Left lung (tissue), 10 donors: ENCODE measurements around the gene MGAT1. TPM values are rescaled to one million over a fixed set of nuclear protein-coding genes. Genes with fewer than 3 reads are reported as not detected.

Experiments used
- ATAC-seq: fragments of 200-7000 bp; cut with Tn5 transposase; one replicate; pipeline ENCODE4 v1.9.1; 2020; ENCODE audit warnings: moderate library complexity
- DNase-seq, 4 donors: peaks; one replicate each; pipeline ENCODE4 v3.0.0-alpha.2; 2013 to 2020
- H3K27ac ChIP-seq, 2 donors: fragments of 200-600 bp; sonication (generic) in 1 of 2; one replicate each; pipeline versions ENCODE4 v1.5.0 to v1.8.0; 2020 to 2021
- H3K27me3 ChIP-seq, 2 donors: fragments of 200-600 bp; sonication (generic) in 1 of 2; one replicate each; pipeline versions ENCODE4 v1.5.0 to v1.8.0; 2020 to 2021
- H3K36me3 ChIP-seq, 2 donors: fragments of 200-600 bp; sonication (generic) in 1 of 2; one replicate each; pipeline versions ENCODE4 v1.5.0 to v1.8.0; 2020 to 2021
- H3K4me1 ChIP-seq, 2 donors: fragments of 200-600 bp; one replicate each; pipeline ENCODE4 v1.8.0; 2021
- H3K4me3 ChIP-seq, 2 donors: fragments of 200-600 bp; sonication (generic) in 1 of 2; one replicate each; pipeline versions ENCODE4 v1.5.0 to v1.8.0; 2020 to 2021; ENCODE audit warnings: mild to moderate bottlenecking in 1 of 2
- H3K9me3 ChIP-seq, 2 donors: fragments of 200-600 bp; sonication (generic) in 1 of 2; one replicate each; pipeline versions ENCODE4 v1.5.0 to v1.8.0; 2020 to 2021
- intact Hi-C, 2 donors: fragments of 100-400 bp; cut with DNase I; formaldehyde crosslinking; loops; one replicate each; pipeline versions ENCODE4 v1.11.2 to v1.14.2; 2022
- polyA plus RNA-seq, 6 donors: library from polyadenylated mRNA; unstranded; fragments of 120-200 nt; gene quantifications; one replicate each; pipeline ENCODE4 v1.2.1, GENCODE V29; 2013; ENCODE audit not compliant: insufficient read length in 6 of 6
- total RNA-seq, 2 donors: library from RNA; stranded (reverse); fragmentation: NEBNext Ultra II Directional; extraction: Animal tissue kit (Norgen Biotek cat#: 25700); gene quantifications; one replicate each; pipeline ENCODE4 v1.2.1, GENCODE V29; 2021
- TF ChIP-seq, protein P1 (sequence below), 2 donors: fragments of 200-600 bp; sonication (generic) in 1 of 2; IDR thresholded peaks; one replicate each; pipeline versions ENCODE4 v1.5.0 to v1.8.0; 2021; ENCODE audit warnings: antibody characterized with exemption in 2 of 2
- donor health status: DM: no; HTN: yes; CAD: no.
- donor health status: DM: no; HTN: no; CAD: no.

The MGAT1 gene
- total and polyA plus RNA-seq, 8 donors = 70.6 to 263 (median 86.0) TPM

DNA sequence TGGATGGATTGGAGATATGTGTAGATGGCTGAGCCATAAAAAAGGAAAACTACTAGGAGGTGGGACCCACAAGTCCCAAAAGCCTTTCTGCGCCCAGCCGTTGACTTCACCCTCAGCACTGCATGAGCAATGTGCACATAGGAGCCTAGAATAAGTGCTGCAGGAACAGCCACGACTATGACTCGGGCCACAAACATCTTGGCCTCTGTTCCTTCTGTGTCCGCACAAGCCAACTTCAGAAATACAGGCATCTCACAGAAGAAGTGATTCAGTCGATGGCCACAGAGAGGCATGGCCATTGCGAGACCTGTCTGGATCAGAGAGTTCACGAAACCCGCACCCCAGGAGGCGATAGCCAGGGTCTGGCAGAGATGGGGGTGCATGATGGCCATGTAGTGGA lies 63.3 kb downstream of the MGAT1 start:
- DNase-seq (no peak), ATAC-seq (no peak)
- no peaks in the 10 kb centered on the region for H3K9me3 ChIP-seq
- H3K36me3 ChIP-seq = no peaks in the 10 kb centered on the region
- H3K4me3 ChIP-seq = no peak overlapping the region
- H3K4me1 ChIP-seq = no peaks in the 10 kb centered on the region
- H3K27me3 ChIP-seq = peaks cover 0 to 60% of the 10 kb centered on the region in 2 donors
- TF ChIP-seq, protein P1, sequence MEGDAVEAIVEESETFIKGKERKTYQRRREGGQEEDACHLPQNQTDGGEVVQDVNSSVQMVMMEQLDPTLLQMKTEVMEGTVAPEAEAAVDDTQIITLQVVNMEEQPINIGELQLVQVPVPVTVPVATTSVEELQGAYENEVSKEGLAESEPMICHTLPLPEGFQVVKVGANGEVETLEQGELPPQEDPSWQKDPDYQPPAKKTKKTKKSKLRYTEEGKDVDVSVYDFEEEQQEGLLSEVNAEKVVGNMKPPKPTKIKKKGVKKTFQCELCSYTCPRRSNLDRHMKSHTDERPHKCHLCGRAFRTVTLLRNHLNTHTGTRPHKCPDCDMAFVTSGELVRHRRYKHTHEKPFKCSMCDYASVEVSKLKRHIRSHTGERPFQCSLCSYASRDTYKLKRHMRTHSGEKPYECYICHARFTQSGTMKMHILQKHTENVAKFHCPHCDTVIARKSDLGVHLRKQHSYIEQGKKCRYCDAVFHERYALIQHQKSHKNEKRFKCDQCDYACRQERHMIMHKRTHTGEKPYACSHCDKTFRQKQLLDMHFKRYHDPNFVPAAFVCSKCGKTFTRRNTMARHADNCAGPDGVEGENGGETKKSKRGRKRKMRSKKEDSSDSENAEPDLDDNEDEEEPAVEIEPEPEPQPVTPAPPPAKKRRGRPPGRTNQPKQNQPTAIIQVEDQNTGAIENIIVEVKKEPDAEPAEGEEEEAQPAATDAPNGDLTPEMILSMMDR (IDR thresholded peaks at IDR 0.05) = no peak
- H3K27ac ChIP-seq = no peak overlapping the region
- intact Hi-C loops = no loop called here

DNA sequence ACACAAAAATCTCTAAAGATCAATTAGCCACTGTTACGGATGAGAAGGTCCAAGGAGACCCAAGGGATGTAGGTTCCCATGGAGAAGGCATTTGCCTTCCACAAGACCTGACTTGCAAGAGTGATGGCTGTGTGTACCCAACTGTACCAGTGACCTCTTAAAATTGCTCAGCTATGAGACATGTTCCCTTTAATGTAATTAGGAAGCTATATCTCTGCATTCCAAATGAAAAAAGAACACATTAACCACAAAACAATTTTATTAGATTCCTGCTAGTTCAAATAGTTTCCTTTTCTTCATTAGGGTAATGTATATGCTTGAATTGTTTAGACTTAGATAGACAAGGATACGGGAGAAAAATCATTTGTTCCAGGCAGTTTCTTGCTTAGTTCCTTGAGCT lies 66.1 kb downstream of the MGAT1 start:
- ATAC-seq = no peak
- intact Hi-C loops = no loop called here
- Histone ChIP-seq H3K27me3 (peaks cover 0 to 52% of the 10 kb centered on the region in 2 donors), H3K4me3 (no peak overlapping the region), H3K27ac (no peak overlapping the region), H3K9me3 (no peaks in the 10 kb centered on the region), H3K4me1 (no peaks in the 10 kb centered on the region), H3K36me3 (no peaks in the 10 kb centered on the region)
- no peak for DNase-seq
- TF ChIP-seq, protein P1 (IDR thresholded peaks at IDR 0.05) = no peak

Other genes with a start within 250 kb of the MGAT1 start
- gene SCGB3A1, start 211.3 kb downstream of the MGAT1 start, total RNA-seq = 100 to 1,000 TPM in 1 of 2 donors, 10 to 100 TPM in 1; 88.8 to 104 TPM
- 1 to 10 TPM; 1.1 to 3.1 (median 2.2) TPM for gene SCGB3A1, start 211.3 kb downstream of the MGAT1 start, polyA plus RNA-seq
- 10 to 100 TPM; 21.7 to 24.1 TPM for gene FLT4, start 153.2 kb downstream of the MGAT1 start, total RNA-seq
- gene FLT4, start 153.2 kb downstream of the MGAT1 start, polyA plus RNA-seq = 10 to 100 TPM; 37.1 to 48.5 (median 39.9) TPM
- gene OR2Y1, start 62.7 kb downstream of the MGAT1 start, total RNA-seq = not detected
- not detected for gene OR2Y1, start 62.7 kb downstream of the MGAT1 start, polyA plus RNA-seq
- gene ZFP62, start 58.5 kb upstream of the MGAT1 start, total RNA-seq = 10 to 100 TPM; 21.4 to 22.1 TPM
- 10 to 100 TPM; 54.9 to 66.1 (median 60.6) TPM for gene ZFP62, start 58.5 kb upstream of the MGAT1 start, polyA plus RNA-seq
- 1 to 10 TPM in 1 of 2 donors, under 1 TPM in 1; 0.47 to 1.8 TPM for gene BTNL8, start 96.4 kb upstream of the MGAT1 start, total RNA-seq
- 1 to 10 TPM in 2 of 6 donors, under 1 TPM in 4; 0.48 to 1.1 (median 0.81) TPM for gene BTNL8, start 96.4 kb upstream of the MGAT1 start, polyA plus RNA-seq
- gene BTNL3, start 186.0 kb upstream of the MGAT1 start, total RNA-seq = under 1 TPM in 1 of 2 donors, not detected in 1; 0.42 TPM
- under 1 TPM in 3 of 6 donors, not detected in 3; 0.08 to 0.31 (median 0.09) TPM for gene BTNL3, start 186.0 kb upstream of the MGAT1 start, polyA plus RNA-seq
- 10 to 100 TPM; 15.9 to 56.1 TPM for gene BTNL9, start 237.5 kb upstream of the MGAT1 start, total RNA-seq
- 10 to 100 TPM; 11.0 to 27.9 (median 17.7) TPM for gene BTNL9, start 237.5 kb upstream of the MGAT1 start, polyA plus RNA-seq